GM19395 (cell line): Measurements from ENCODE around the gene BMP2.

ENCODE experiments used
- ATAC-seq: cut with Tn5 transposase; IDR thresholded peaks from one replicate; pipeline ENCODE4 v1.9.1; 2021; ENCODE audit warnings: mild to moderate bottlenecking, moderate library complexity; ENCODE audit not compliant: unreplicated experiment

Gene BMP2

GRCh38 chr20:6767126-6767535, 355 bp upstream of the BMP2 start:
- ATAC-seq, result no peak

GRCh38 chr20:6768228-6769140, 998 bp downstream of the BMP2 start:
- ATAC-seq, result peak; percentile 2

- no peak for ATAC-seq
Observed at GRCh38 chr20:6769903-6770785, 2.7 kb downstream of the BMP2 start.

GRCh38 chr20:6770786-6771100, 3.3 kb downstream of the BMP2 start:
- no peak for ATAC-seq

GRCh38 chr20:6780433-6781190, 13.1 kb downstream of the BMP2 start:
- no peak for ATAC-seq

GRCh38 chr20:6783752-6784151, 16.3 kb downstream of the BMP2 start:
- no peak for ATAC-seq

- ATAC-seq, result no peak
Observed at GRCh38 chr20:6784210-6784631, 16.7 kb downstream of the BMP2 start.

- no peak for ATAC-seq
Observed at GRCh38 chr20:6784767-6785166, 17.3 kb downstream of the BMP2 start.

- no peak for ATAC-seq
Observed at GRCh38 chr20:6786548-6786947, 19.1 kb downstream of the BMP2 start.

- ATAC-seq, result no peak
Observed at GRCh38 chr20:6792789-6793188, 25.3 kb downstream of the BMP2 start.

- ATAC-seq, result no peak
Observed at GRCh38 chr20:6802227-6802626, 34.7 kb downstream of the BMP2 start.

- no peak for ATAC-seq
Observed at GRCh38 chr20:6806275-6806674, 38.8 kb downstream of the BMP2 start.

GRCh38 chr20:6811262-6812035, 44.0 kb downstream of the BMP2 start:
- no peak for ATAC-seq

GRCh38 chr20:6812530-6812929, 45.0 kb downstream of the BMP2 start:
- ATAC-seq, result no peak

GRCh38 chr20:6814945-6815344, 47.5 kb downstream of the BMP2 start:
- ATAC-seq, result no peak

GRCh38 chr20:6818033-6818808, 50.7 kb downstream of the BMP2 start:
- no peak for ATAC-seq

- no peak for ATAC-seq
Observed at GRCh38 chr20:6819599-6819998, 52.1 kb downstream of the BMP2 start.

GRCh38 chr20:6824401-6824800, 56.9 kb downstream of the BMP2 start:
- no peak for ATAC-seq

GRCh38 chr20:6827472-6827871, 60.0 kb downstream of the BMP2 start:
- no peak for ATAC-seq
